WTC11 (cell line): ENCODE results near the gene KLHL11.
"Not testable (repeated sequence)": the region's sequence is repeated elsewhere in the genome, so short reads cannot be mapped to it uniquely, and the experiment has no call there.

Experiments
- AFF4 ChIP-seq: sonication (generic); formaldehyde crosslinking; IDR thresholded peaks from 2 replicates; pipeline ENCODE4 v1.8.1; 2023; ENCODE audit warnings: mild to moderate bottlenecking, missing genetic modification reagents, borderline replicate concordance
- CREB1 ChIP-seq: sonication (generic); formaldehyde crosslinking; IDR thresholded peaks from 2 replicates; pipeline ENCODE4 v1.8.0; 2023; ENCODE audit warnings: mild to moderate bottlenecking, missing genetic modification reagents
- E2F1 ChIP-seq: sonication (generic); formaldehyde crosslinking; IDR thresholded peaks from 2 replicates; pipeline ENCODE4 v1.8.0; 2022; ENCODE audit warnings: mild to moderate bottlenecking, missing genetic modification reagents
- JUN ChIP-seq: sonication (generic); formaldehyde crosslinking; IDR thresholded peaks from 2 replicates; pipeline ENCODE4 v1.8.0; 2023; ENCODE audit warnings: mild to moderate bottlenecking, missing genetic modification reagents
- NR3C1 ChIP-seq: sonication (generic); formaldehyde crosslinking; conservative IDR thresholded peaks from 2 replicates; pipeline ENCODE4 v1.8.1; 2023; ENCODE audit warnings: low read depth, mild to moderate bottlenecking, missing genetic modification reagents
- PRRX2 ChIP-seq: fragments of 250-450 bp; sonication (Bioruptor Pico); IDR thresholded peaks from 2 replicates; pipeline ENCODE4 v1.8.0; 2021; ENCODE audit warnings: mild to moderate bottlenecking

GRCh38 chr17:41839448-41839847 is 25.8 kb downstream of the KLHL11 start:
- not testable (repeated sequence) for TF ChIP-seq NR3C1 (CRISPR knock-in tag); PRRX2 (CRISPR knock-in tag); AFF4; JUN (CRISPR knock-in tag); CREB1 (CRISPR knock-in tag); E2F1 (CRISPR knock-in tag)
